ENCODE measurements around the gene SPSB1. TPM values are rescaled to one million over a fixed set of nuclear protein-coding genes. Genes with fewer than 3 reads are reported as not detected.

SPSB1 gene
- total RNA-seq, 4 donors from 2014 or later = 30.5 to 65.0 (median 36.2) TPM

DNA sequence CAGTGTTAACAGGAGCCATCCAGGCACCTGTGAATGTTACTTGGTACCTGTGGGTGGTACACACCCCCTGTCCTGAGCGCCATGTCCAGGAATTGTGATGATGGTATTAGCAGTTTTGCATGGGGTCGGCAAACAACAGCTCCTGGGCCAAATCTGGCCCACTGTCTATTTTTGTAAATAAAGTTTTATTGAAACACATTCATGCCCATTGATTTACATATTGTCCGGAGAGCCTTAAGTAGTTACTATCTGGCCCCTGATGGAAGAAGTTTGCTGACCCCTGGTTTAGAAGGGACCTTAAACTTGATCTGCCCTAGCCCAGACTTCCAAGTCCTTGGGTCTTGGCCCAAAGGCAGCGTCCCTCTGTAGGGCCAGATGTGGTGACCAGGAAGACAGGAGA is 58.3 kb downstream of the SPSB1 start:
- no peak for DNase-seq
- intact Hi-C loops (cut with DNase I) = no loop called here
- peaks cover 6 to 20% of the 10 kb centered on the region in 2 donors for H3K4me1 ChIP-seq
- H3K27me3 ChIP-seq = no peaks in the 10 kb centered on the region
- no peaks in the 10 kb centered on the region for H3K9me3 ChIP-seq
- peaks cover 4 to 5% of the 10 kb centered on the region in 2 donors for H3K36me3 ChIP-seq
- TF ChIP-seq POLR2A (IDR thresholded peaks at IDR 0.05) = no peak
- no peak for TF ChIP-seq CTCF (IDR thresholded peaks at IDR 0.05)
- 97 to 98% methylated on average over 4 of the region's 4 CpGs for WGBS, 2 donors
- H3K27ac ChIP-seq = no peak overlapping the region
- no peak overlapping the region for H3K4me3 ChIP-seq (replicated peaks in 1 of 3)

- intact Hi-C loops (cut with DNase I) = no loop called here
- no peak for DNase-seq
- Histone ChIP-seq H3K36me3 (peaks cover 12 to 13% of the 10 kb centered on the region in 2 donors), H3K4me3 (replicated peaks in 1 of 3) (no peak overlapping the region), H3K4me1 (peaks cover 5 to 13% of the 10 kb centered on the region in 2 donors), H3K27me3 (no peaks in the 10 kb centered on the region), H3K9me3 (no peaks in the 10 kb centered on the region), H3K27ac (no peak overlapping the region)
- TF ChIP-seq POLR2A (IDR thresholded peaks at IDR 0.05) (no peak), CTCF (IDR thresholded peaks at IDR 0.05) (no peak)
- WGBS, 2 donors = 79 to 80% methylated on average over 6 to 7 of the region's 7 CpGs
These were observed 59.1 kb downstream of the SPSB1 start for GRCh38 chr1:9351654-9352271.

- Histone ChIP-seq H3K27ac (no peak overlapping the region), H3K9me3 (no peaks in the 10 kb centered on the region), H3K4me1 (peaks cover 5 to 13% of the 10 kb centered on the region in 2 donors), H3K27me3 (no peaks in the 10 kb centered on the region), H3K4me3 (replicated peaks in 1 of 3) (no peak overlapping the region), H3K36me3 (peaks cover 13% of the 10 kb centered on the region in 2 donors)
- no peak for TF ChIP-seq POLR2A (IDR thresholded peaks at IDR 0.05)
- no peak for TF ChIP-seq CTCF (IDR thresholded peaks at IDR 0.05)
- no peak for DNase-seq
- intact Hi-C loops (cut with DNase I) = no loop called here
- 67 to 74% methylated on average over 18 to 22 of the region's 22 CpGs for WGBS, 2 donors
These were observed 59.9 kb downstream of the SPSB1 start for GRCh38 chr1:9352377-9353134.

- WGBS, 2 donors = 89 to 91% methylated on average over 11 to 16 of the region's 16 CpGs
- intact Hi-C loops (cut with DNase I) = no loop called here
- no peak for TF ChIP-seq CTCF (IDR thresholded peaks at IDR 0.05)
- TF ChIP-seq POLR2A (IDR thresholded peaks at IDR 0.05) = no peak
- Histone ChIP-seq H3K4me3 (replicated peaks in 1 of 3) (no peak overlapping the region), H3K27me3 (no peaks in the 10 kb centered on the region), H3K27ac (no peak overlapping the region), H3K9me3 (no peaks in the 10 kb centered on the region), H3K4me1 (peaks cover 5 to 9% of the 10 kb centered on the region in 2 donors), H3K36me3 (peaks cover 13 to 22% of the 10 kb centered on the region in 2 donors)
- no peak for DNase-seq
These were observed 62.8 kb downstream of the SPSB1 start for GRCh38 chr1:9355503-9355902.

DNA sequence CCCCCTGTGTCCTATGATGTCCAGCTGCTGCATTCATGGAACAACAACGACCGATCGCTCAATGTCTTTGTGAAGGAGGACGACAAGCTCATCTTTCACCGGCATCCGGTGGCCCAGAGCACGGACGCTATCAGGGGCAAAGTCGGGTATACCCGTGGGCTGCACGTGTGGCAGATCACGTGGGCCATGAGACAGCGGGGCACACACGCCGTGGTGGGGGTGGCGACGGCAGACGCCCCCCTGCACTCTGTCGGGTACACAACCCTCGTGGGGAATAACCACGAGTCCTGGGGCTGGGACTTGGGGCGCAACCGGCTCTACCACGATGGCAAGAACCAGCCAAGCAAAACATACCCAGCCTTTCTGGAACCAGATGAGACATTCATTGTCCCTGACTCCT is 63.3 kb downstream of the SPSB1 start:
- intact Hi-C loops (cut with DNase I) = no loop called here
- 91 to 94% methylated on average over 15 to 16 of the region's 24 CpGs for WGBS, 2 donors
- peaks cover 13 to 22% of the 10 kb centered on the region in 2 donors for H3K36me3 ChIP-seq
- H3K27me3 ChIP-seq = no peaks in the 10 kb centered on the region
- H3K9me3 ChIP-seq = no peaks in the 10 kb centered on the region
- no peak overlapping the region for H3K4me3 ChIP-seq (replicated peaks in 1 of 3)
- no peak overlapping the region for H3K27ac ChIP-seq
- DNase-seq = no peak
- TF ChIP-seq CTCF (IDR thresholded peaks at IDR 0.05) (no peak), POLR2A (IDR thresholded peaks at IDR 0.05) (no peak)
- peaks cover 5 to 9% of the 10 kb centered on the region in 2 donors for H3K4me1 ChIP-seq

Measured in thyroid gland (tissue), 4 donors.